SK-N-SH (cell line): Measurements from ENCODE around the gene ZBTB45.

Source experiments
- CHD2 ChIP-seq: fragments of 150-350 bp; IDR thresholded peaks from 2 replicates; pipeline ENCODE4 v1.6.1; 2018; ENCODE audit warnings: low read length; ENCODE audit not compliant: partially characterized antibody
- CTCF ChIP-seq: fragments of 200-600 bp; sonication (generic); IDR thresholded peaks from 2 replicates; pipeline ENCODE4 v1.6.1; 2017; ENCODE audit warnings: antibody characterized with exemption, mild to moderate bottlenecking, moderate library complexity
- ELF1 ChIP-seq: IDR thresholded peaks from 2 replicates; pipeline ENCODE4 v1.4.0; 2012
- EP300 ChIP-seq, 2 experiments: IDR thresholded peaks; 2 replicates each; pipeline versions ENCODE4 v1.4.0 to v1.6.1; 2012; ENCODE audit warnings: borderline replicate concordance in 1 of 2, low read depth in 1 of 2, low read length in 1 of 2
- IRF3 ChIP-seq: fragments of 150-350 bp; IDR thresholded peaks from 2 replicates; pipeline ENCODE4 v1.6.1; 2016; ENCODE audit warnings: mild to moderate bottlenecking, low read depth, low read length
- JUND ChIP-seq: IDR thresholded peaks from 2 replicates; pipeline ENCODE4 v1.4.0; 2012
- NFIC ChIP-seq: IDR thresholded peaks from 2 replicates; pipeline ENCODE4 v1.4.0; 2012; ENCODE audit warnings: borderline replicate concordance
- POLR2AphosphoS5 ChIP-seq: IDR thresholded peaks from 2 replicates; pipeline ENCODE4 v1.6.1; 2012; ENCODE audit warnings: low read depth, low read length
- RAD21 ChIP-seq: IDR thresholded peaks from 2 replicates; pipeline ENCODE4 v1.6.1; 2012; ENCODE audit warnings: mild to moderate bottlenecking, low read length
- REST ChIP-seq: IDR thresholded peaks from 2 replicates; pipeline ENCODE4 v1.6.1; 2012; ENCODE audit warnings: mild to moderate bottlenecking, low read depth, low read length, moderate library complexity
- SMC3 ChIP-seq: IDR thresholded peaks from 2 replicates; pipeline ENCODE4 v1.6.1; 2012; ENCODE audit warnings: low read depth, low read length, improper control_type of control experiment
- TAF1 ChIP-seq: IDR thresholded peaks from 2 replicates; pipeline ENCODE4 v1.6.1; 2012; ENCODE audit warnings: low read depth, mild to moderate bottlenecking, low read length, moderate library complexity, borderline replicate concordance
- USF2 ChIP-seq: fragments of 150-350 bp; IDR thresholded peaks from 2 replicates; pipeline ENCODE4 v1.6.1; 2017; ENCODE audit warnings: antibody characterized with exemption, low read length, low read depth, borderline replicate concordance
- ZBTB33 ChIP-seq: IDR thresholded peaks from 2 replicates; pipeline ENCODE4 v1.4.0; 2012; ENCODE audit warnings: low read depth, borderline replicate concordance

GRCh38 chr19:58552655-58553054 is 33.0 kb upstream of the ZBTB45 start:
- TF ChIP-seq CTCF, result no peak
- no peak for TF ChIP-seq REST
- no peak for TF ChIP-seq NFIC
- no peak for TF ChIP-seq TAF1
- no peak for TF ChIP-seq POLR2AphosphoS5
- TF ChIP-seq USF2, result no peak
- no peak for TF ChIP-seq EP300 (IDR thresholded peaks at IDR 0.05; ENCODE audit: borderline replicate concordance in 1 of 2, low read depth in 1 of 2, low read length in 1 of 2)
- TF ChIP-seq SMC3, result no peak
- TF ChIP-seq CHD2, result no peak
- no peak for TF ChIP-seq IRF3
- no peak for TF ChIP-seq JUND
- no peak for TF ChIP-seq ELF1
- no peak for TF ChIP-seq ZBTB33
- TF ChIP-seq RAD21, result no peak
